Mesothelial cell of epicardium (in vitro differentiated cells): ENCODE data around the gene SIPA1L3. TPM values are rescaled to one million over a fixed set of nuclear protein-coding genes. Genes with fewer than 3 reads are reported as not detected.
A peak's percentile ranks its signal among the peaks of the same experiment; 100 is the strongest.

Experiments
- DNase-seq, 2 experiments: peaks; one replicate each; pipeline ENCODE4 v3.0.0; 2021; ENCODE audit warnings: low spot score in 2 of 2; ENCODE audit not compliant: unreplicated experiment in 2 of 2
- H3K27ac Mint-ChIP-seq: 2 replicates; pipeline ENCODE4 v1.8.0; 2021; ENCODE audit warnings: mixed read lengths
- H3K27me3 Mint-ChIP-seq: 2 replicates; pipeline ENCODE4 v1.8.0; 2021; ENCODE audit warnings: low read depth, mixed read lengths
- H3K36me3 Mint-ChIP-seq: 2 replicates; pipeline ENCODE4 v1.8.0; 2021; ENCODE audit warnings: mixed read lengths
- H3K4me1 Mint-ChIP-seq: 2 replicates; pipeline ENCODE4 v1.8.0; 2021; ENCODE audit warnings: mixed read lengths
- H3K4me3 Mint-ChIP-seq: 2 replicates; pipeline ENCODE4 v1.8.0; 2021; ENCODE audit warnings: mild to moderate bottlenecking, moderate library complexity, mixed read lengths
- H3K9me3 Mint-ChIP-seq: 2 replicates; pipeline ENCODE4 v1.8.0; 2021; ENCODE audit warnings: mixed read lengths
- total RNA-seq: library from RNA; stranded (reverse); gene quantifications from 3 replicates; pipeline ENCODE4 v1.2.1, GENCODE V29; 2021
- TF ChIP-seq, protein P1 (sequence below): fragments of 200-600 bp; sonication (generic); IDR thresholded peaks from one replicate; pipeline ENCODE4 v1.5.0; 2021; ENCODE audit warnings: antibody characterized with exemption; ENCODE audit not compliant: unreplicated experiment

Gene SIPA1L3
- total RNA-seq, 1 donor from 2014 or later: 58.2 TPM

DNA sequence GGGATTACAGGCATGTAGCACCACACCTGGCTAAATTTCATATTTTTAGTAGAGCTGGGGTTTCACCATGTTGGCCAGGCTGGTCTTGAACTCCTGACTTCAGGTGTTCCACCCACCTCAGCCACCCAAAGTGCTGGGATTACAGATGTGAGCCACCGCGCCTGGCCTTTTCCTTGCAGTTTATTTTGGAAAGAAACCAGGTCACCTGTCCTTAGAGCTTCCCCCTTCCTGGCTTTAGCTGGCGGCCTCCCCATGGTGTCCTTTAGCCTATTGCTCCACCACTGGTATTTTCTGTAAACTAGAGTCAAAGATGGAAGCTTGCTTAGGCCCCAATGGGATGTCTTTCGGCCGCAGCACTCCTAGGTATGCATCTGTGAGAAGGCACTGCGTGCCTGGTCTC lies 225.8 kb downstream of the SIPA1L3 start:
- Mint-ChIP-seq H3K36me3 (peaks cover 8% of the 10 kb centered on the region), H3K4me1 (peaks cover 2% of the 10 kb centered on the region), H3K27ac (no peak overlapping the region), H3K27me3 (no peaks in the 10 kb centered on the region), H3K9me3 (no peaks in the 10 kb centered on the region), H3K4me3 (no peak overlapping the region)
- TF ChIP-seq, protein P1, sequence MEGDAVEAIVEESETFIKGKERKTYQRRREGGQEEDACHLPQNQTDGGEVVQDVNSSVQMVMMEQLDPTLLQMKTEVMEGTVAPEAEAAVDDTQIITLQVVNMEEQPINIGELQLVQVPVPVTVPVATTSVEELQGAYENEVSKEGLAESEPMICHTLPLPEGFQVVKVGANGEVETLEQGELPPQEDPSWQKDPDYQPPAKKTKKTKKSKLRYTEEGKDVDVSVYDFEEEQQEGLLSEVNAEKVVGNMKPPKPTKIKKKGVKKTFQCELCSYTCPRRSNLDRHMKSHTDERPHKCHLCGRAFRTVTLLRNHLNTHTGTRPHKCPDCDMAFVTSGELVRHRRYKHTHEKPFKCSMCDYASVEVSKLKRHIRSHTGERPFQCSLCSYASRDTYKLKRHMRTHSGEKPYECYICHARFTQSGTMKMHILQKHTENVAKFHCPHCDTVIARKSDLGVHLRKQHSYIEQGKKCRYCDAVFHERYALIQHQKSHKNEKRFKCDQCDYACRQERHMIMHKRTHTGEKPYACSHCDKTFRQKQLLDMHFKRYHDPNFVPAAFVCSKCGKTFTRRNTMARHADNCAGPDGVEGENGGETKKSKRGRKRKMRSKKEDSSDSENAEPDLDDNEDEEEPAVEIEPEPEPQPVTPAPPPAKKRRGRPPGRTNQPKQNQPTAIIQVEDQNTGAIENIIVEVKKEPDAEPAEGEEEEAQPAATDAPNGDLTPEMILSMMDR: no peak
- no peak for DNase-seq

DNA sequence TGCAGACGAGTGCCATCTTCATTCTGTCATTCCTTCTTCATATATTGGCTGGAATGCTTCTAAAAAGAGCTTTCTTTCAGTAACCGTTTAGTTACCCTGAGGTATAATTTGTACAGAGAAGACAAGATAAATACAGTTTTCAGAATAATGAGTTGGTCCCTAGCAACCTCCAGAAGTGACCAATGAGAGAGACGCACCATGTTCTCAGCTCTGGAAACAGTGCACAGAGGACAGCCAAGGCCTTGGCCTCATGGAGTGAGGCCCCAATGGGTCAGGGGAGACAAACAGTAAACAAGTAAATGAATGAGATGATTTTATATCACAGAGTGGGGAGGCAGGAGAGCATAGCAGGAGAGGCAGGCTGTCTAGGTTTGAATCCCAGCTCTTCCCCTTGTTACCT lies 226.3 kb downstream of the SIPA1L3 start:
- Mint-ChIP-seq H3K4me3 (no peak overlapping the region), H3K4me1 (peaks cover 2% of the 10 kb centered on the region), H3K36me3 (peaks cover 8% of the 10 kb centered on the region), H3K27me3 (no peaks in the 10 kb centered on the region), H3K9me3 (no peaks in the 10 kb centered on the region), H3K27ac (no peak overlapping the region)
- no peak for DNase-seq
- TF ChIP-seq, protein P1: no peak

DNA sequence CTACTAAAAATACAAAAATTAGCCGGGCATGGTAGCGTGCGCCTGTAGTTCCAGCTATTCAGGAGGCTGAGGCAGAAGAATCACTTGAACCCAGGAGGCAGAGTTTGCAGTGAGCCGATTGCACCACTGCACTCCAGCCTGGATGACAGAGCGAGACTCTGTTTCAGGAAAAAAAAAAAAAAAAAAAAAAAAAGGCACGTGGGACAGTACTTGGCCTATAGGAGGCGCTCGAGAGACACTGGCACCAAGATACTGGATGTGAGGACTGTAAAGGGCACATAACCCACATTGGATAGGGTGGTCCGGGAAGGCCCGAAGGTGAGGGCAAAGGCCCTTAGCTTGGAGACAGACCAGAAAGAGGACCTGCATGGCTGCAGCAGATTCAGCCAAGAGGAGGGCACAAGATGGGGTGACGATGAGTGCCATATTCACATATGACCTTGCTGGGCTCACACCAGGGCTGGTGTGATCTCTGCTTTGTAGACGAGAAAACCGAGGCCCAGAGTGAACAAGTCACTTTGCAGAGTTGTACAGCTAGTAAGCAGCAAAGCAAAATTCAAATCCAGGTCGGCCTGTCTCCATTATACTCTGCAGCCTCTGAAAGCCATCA lies 227.6 kb downstream of the SIPA1L3 start:
- H3K27ac Mint-ChIP-seq: no peak overlapping the region
- no peaks in the 10 kb centered on the region for H3K27me3 Mint-ChIP-seq
- H3K4me3 Mint-ChIP-seq: no peak overlapping the region
- H3K4me1 Mint-ChIP-seq: peaks cover 2% of the 10 kb centered on the region
- no peaks in the 10 kb centered on the region for H3K9me3 Mint-ChIP-seq
- no peak for DNase-seq
- TF ChIP-seq, protein P1: peak; percentile 53
- H3K36me3 Mint-ChIP-seq: peaks cover 9% of the 10 kb centered on the region

DNA sequence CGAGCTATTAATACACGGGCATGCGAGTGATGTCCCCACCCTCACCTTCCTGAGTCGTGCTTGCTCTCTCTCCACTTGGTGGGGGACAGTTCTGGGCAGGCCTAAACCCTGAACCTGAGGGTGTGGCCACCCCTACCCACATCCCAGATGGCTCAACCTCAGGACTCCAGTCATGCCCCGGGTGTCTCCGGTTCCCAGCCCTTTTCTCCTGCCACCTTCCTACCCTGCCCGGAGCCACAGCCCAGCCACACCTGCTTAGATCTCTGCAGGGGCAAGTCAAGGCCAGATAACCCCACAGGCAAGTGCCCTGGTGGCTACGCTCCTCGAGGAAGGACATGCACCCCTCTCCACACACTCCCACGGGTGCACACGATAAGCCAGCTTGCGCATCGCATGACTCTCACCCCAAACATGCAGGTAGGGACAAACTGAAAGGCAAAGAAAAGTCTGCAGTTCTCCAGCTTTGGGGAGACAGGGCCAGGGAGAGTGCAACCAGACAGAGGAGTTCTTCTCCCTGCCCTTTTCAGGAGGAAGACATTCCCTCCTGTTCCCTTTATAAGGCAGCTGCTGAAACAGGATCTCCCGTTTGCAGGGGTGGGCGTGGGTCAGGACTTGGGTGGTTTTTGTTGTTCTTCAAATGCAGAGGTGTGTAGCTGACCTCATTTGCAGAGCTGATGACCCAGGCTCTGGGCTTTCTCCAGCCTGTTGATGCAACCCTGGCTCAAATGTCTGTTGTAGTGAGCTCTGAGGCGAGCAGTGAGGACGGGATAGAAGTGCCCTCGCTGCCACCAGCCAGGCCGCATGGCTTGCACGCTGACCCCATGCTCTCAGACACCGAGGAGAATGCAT lies 228.4 kb downstream of the SIPA1L3 start:
- Mint-ChIP-seq H3K9me3 (no peaks in the 10 kb centered on the region), H3K27ac (peak overlapping the region; percentile 45), H3K27me3 (no peaks in the 10 kb centered on the region), H3K36me3 (peaks cover 10% of the 10 kb centered on the region), H3K4me3 (no peak overlapping the region), H3K4me1 (peaks cover 2% of the 10 kb centered on the region)
- TF ChIP-seq, protein P1: no peak
- no peak for DNase-seq

DNA sequence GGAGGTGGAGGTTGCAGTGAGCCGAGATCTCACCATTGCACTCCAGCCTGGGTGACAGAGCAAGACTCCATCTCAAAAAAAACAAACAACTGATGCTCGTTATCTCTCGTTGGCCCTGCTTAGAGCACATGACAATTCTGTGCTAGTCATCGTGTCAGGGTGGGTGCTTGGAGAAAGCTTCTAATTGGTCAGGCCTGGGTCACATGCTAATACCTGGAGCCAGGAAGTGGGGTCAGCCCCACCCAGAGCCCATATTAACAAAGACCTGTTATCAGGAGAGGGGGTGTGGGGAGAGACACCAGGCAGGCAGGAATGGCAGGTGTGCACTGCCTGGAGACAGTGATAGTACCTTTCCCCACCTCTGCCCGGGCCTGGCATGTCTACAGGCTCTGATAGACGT lies 232.1 kb downstream of the SIPA1L3 start:
- TF ChIP-seq, protein P1: no peak
- no peaks in the 10 kb centered on the region for H3K9me3 Mint-ChIP-seq
- no peak for DNase-seq
- peak overlapping the region; percentile 30 for H3K27ac Mint-ChIP-seq
- H3K36me3 Mint-ChIP-seq: peaks cover 6% of the 10 kb centered on the region
- H3K27me3 Mint-ChIP-seq: no peaks in the 10 kb centered on the region
- no peaks in the 10 kb centered on the region for H3K4me1 Mint-ChIP-seq
- H3K4me3 Mint-ChIP-seq: no peak overlapping the region
